Measurements from ENCODE around the gene RGS16.

The RGS16 gene

DNA sequence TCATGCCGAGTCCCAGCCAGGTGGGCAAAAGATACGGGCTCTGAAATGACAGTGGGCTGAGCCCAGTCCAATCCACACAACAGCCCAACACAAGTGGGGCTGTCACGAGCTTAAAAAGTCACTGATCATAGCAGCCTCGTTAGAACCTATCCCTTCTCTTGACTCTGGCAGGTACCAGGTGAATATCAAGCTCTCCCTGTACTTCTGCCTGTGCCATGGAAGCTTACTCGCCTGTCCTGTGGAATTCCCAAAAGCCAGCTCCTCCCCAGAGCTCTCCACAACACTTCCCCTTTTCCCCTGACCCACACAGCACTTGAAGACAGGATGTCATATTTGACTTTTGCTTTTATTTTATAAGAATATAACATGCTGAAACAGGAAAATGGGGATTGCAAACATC, 5.9 kb downstream of the RGS16 start:
- Histone ChIP-seq H3K4me1 (ENCODE audit: control insufficient read depth, insufficient read depth, low read length, poor library complexity, severe bottlenecking) (no peaks in the 10 kb centered on the region), H3K9me3 (ENCODE audit: control insufficient read depth, low read length) (no peaks in the 10 kb centered on the region), H3K4me3 (ENCODE audit: extremely low read depth, insufficient read depth, low read length, poor library complexity, severe bottlenecking) (no peak overlapping the region), H3K36me3 (ENCODE audit: control insufficient read depth, insufficient read depth, low read length) (peaks cover 3% of the 10 kb centered on the region), H3K27ac (ENCODE audit: low read depth, low read length, severe bottlenecking) (no peak overlapping the region)
- WGBS, 2 experiments (ENCODE audit: insufficient coverage in 2 of 2), result 92 to 93% methylated on average over 5 of the region's 5 CpGs

DNA sequence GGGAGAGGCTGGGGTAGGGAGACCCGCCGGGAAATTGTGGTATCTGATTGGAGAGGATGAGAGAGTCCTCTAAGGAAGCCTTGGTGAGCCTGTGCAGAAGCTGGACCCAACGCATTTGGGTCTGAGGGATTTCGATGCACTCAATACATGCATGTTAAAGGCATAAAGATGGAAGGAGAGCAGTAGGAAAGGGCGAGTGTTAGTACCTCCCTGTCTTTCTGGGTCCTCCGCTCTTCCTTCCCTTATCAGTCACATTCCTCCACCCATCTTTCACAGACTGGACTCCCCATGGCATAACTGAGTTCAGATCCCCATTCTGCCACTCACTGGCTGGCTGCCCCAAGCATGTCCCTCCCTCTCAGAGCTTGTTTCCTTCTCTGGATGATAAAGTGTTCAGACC, 7.3 kb downstream of the RGS16 start:
- H3K9me3 ChIP-seq (ENCODE audit: control insufficient read depth, low read length), result no peaks in the 10 kb centered on the region
- no peaks in the 10 kb centered on the region for H3K4me1 ChIP-seq (ENCODE audit: control insufficient read depth, insufficient read depth, low read length, poor library complexity, severe bottlenecking)
- H3K4me3 ChIP-seq (ENCODE audit: extremely low read depth, insufficient read depth, low read length, poor library complexity, severe bottlenecking), result no peak overlapping the region
- H3K27ac ChIP-seq (ENCODE audit: low read depth, low read length, severe bottlenecking), result no peak overlapping the region
- 94 to 100% methylated on average over 3 to 4 of the region's 6 CpGs for WGBS, 2 experiments (ENCODE audit: insufficient coverage in 2 of 2)
- peaks cover 3% of the 10 kb centered on the region for H3K36me3 ChIP-seq (ENCODE audit: control insufficient read depth, insufficient read depth, low read length)

DNA sequence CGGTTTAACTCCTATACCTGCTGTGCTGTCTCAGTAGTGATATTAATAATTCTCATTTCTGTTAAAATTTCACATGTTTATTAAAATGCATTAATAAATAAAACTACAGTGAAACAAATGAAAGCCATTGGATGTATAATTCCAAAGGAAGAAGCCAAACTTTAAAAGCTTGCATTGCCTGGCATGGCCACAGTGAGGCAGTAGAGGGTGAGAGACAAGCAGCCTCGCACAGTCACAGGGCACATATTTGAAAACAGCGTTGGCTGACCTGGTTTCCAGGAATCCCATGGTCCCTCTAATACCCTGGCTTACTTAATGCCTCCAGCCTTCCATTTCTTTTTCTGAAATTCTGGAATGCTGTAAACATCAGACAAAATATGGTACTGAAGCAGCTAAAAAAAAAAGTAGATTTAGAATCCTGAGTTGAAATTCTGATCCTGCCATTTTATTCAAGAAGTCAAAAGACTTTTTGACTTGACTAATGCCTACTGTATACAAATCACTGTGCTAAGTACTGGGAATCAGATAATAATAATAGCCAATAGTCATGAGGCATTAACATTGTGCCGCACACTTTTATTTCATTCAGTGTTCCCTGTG, 8.4 kb downstream of the RGS16 start:
- Histone ChIP-seq H3K9me3 (ENCODE audit: control insufficient read depth, low read length) (no peaks in the 10 kb centered on the region), H3K4me3 (ENCODE audit: extremely low read depth, insufficient read depth, low read length, poor library complexity, severe bottlenecking) (no peak overlapping the region), H3K4me1 (ENCODE audit: control insufficient read depth, insufficient read depth, low read length, poor library complexity, severe bottlenecking) (no peaks in the 10 kb centered on the region), H3K27ac (ENCODE audit: low read depth, low read length, severe bottlenecking) (no peak overlapping the region), H3K36me3 (ENCODE audit: control insufficient read depth, insufficient read depth, low read length) (peaks cover 3% of the 10 kb centered on the region)
- 39% methylated on average over 3 of the region's 4 CpGs for WGBS, 2 experiments (ENCODE audit: insufficient coverage in 2 of 2)

DNA sequence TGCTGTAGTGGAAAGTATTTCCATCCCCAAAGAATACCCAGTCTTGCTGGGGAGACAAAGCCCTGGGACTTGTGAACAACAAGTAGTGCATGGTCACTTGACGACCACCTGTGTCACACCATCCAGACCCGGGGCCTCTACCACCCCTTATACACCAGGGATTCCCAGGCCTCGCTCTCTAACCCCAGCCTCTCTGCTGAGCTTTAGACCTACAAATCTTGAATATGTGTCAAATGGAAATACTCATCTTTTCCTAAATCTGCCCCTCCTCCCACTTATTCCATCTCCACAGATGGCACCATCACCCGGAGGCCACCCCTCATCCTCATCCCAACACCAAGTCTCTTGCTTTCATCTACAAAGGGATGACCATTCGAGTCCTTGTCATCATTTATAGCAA, 14.3 kb downstream of the RGS16 start:
- Histone ChIP-seq H3K4me3 (ENCODE audit: extremely low read depth, insufficient read depth, low read length, poor library complexity, severe bottlenecking) (no peak overlapping the region), H3K27ac (ENCODE audit: low read depth, low read length, severe bottlenecking) (no peak overlapping the region), H3K4me1 (ENCODE audit: control insufficient read depth, insufficient read depth, low read length, poor library complexity, severe bottlenecking) (no peaks in the 10 kb centered on the region), H3K9me3 (ENCODE audit: control insufficient read depth, low read length) (no peaks in the 10 kb centered on the region), H3K36me3 (ENCODE audit: control insufficient read depth, insufficient read depth, low read length) (no peaks in the 10 kb centered on the region)
- WGBS, 2 experiments (ENCODE audit: insufficient coverage in 2 of 2), result 87 to 96% methylated on average over 3 to 4 of the region's 5 CpGs

DNA sequence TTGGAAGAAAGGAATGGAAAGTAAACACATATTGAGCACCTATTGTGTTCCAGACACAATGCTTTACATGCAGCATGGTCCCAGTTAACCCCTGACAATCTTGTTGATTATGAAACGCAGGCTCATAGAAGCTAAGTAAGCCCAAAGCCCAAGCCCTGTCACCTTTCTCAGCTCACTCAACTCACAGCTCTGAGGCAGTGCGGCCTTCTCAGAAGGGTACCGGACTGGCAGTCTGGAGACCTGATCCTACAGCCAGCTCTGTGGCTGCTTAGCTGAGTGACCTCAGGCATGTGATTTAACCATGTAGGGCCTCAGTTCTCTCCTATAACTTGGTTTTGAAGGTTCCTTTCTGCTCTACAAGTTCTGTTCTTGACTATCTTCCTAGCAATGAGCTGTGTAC, 14.7 kb downstream of the RGS16 start:
- Histone ChIP-seq H3K27ac (ENCODE audit: low read depth, low read length, severe bottlenecking) (no peak overlapping the region), H3K4me3 (ENCODE audit: extremely low read depth, insufficient read depth, low read length, poor library complexity, severe bottlenecking) (no peak overlapping the region), H3K36me3 (ENCODE audit: control insufficient read depth, insufficient read depth, low read length) (no peaks in the 10 kb centered on the region), H3K4me1 (ENCODE audit: control insufficient read depth, insufficient read depth, low read length, poor library complexity, severe bottlenecking) (no peaks in the 10 kb centered on the region), H3K9me3 (ENCODE audit: control insufficient read depth, low read length) (no peaks in the 10 kb centered on the region)
- 85 to 86% methylated on average over 3 of the region's 3 CpGs for WGBS, 2 experiments (ENCODE audit: insufficient coverage in 2 of 2)

DNA sequence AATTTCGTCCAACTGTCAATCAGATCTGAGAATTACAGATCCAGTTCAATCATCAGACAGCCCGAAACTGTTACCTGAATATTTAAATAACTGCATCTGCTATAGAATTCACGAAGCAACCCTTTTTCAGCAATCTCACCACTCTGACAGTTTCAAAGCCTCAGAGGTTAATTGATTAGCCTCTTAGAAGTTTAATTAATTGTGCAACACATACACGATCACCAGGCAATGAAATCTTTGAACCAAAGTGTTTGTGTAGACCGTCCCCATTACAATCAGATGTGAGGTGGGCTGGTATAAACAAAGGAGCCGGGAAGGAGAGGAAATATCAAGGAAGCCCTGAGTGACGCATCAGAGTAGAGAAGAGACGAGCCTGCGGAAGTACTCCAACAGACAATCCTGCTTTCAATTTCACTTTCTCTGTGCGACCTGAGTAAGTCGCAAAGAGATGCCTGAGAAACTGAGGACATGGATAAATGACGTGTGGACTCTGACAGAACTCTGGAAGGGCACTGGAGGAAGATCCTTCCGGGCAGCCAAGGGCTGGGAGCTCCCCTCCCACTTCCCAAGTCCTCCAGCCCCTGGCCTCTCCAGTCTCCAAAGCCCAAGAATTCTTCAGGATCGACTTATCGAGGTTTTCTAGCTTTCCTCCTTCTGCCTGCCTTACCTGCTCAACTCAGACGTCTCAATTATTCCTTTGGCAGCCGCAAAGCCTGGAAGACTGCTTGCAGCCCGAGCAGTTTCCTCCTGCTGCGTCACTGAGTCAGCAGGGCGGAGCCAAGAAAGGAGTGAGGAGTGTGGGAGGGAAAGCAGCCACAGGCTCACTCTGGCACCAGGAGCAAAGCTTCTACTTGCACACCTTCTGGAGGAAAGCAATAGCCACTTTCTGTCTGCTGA, 15.4 kb downstream of the RGS16 start, which contains the start of gene RNASEL:
Gene RNASEL, minus strand, starts transcription at position 757 of the 897 bp plus-strand sequence. CDS start 2,450 bp downstream, outside the sequence.
- no peaks in the 10 kb centered on the region for H3K36me3 ChIP-seq (ENCODE audit: control insufficient read depth, insufficient read depth, low read length)
- no peaks in the 10 kb centered on the region for H3K9me3 ChIP-seq (ENCODE audit: control insufficient read depth, low read length)
- H3K27ac ChIP-seq (ENCODE audit: low read depth, low read length, severe bottlenecking), result peak within 1 kb of the TSS; percentile 13
- no peaks in the 10 kb centered on the region for H3K4me1 ChIP-seq (ENCODE audit: control insufficient read depth, insufficient read depth, low read length, poor library complexity, severe bottlenecking)
- 42 to 45% methylated on average over 12 of the region's 20 CpGs for WGBS, 2 experiments (ENCODE audit: insufficient coverage in 2 of 2)
- peak within 1 kb of the TSS; percentile 32 for H3K4me3 ChIP-seq (ENCODE audit: extremely low read depth, insufficient read depth, low read length, poor library complexity, severe bottlenecking)

DNA sequence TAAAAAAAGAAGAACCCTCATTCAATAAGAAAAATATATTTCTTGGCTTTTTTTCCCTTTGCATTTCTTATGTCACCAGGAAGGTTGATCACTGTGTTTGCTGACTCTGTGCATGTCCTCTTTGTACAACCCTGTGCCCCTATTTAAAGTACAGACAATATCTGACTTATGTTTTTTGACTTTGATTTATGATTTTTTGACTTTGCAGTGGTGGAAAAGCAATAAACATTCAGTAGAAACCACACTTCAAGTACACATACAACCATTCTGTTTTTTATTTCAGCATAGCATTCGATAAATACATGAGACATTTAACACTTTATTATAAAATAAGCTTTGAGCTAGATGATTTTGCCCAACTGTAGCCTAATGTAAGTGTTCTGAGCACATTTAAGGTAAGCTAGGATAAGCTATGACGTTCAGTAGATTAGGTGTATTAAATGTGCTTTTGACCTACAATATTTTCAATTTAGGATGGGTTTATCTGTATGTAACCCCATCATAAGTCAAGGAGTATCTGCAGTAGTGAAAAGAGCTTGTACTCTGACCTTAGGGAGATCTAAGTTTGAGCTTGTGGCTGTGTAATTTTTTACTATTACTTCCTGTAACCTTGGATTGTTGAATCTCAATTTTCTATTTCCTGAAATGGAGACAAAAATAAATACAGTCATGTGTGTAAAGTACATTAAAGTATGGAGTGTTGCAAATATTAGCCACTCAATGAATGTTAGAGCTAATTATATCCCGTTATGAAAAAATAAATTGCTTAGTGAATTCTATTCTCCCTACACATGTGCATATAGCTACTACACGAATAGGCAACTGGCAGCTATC, 16.3 kb downstream of the RGS16 start:
- Histone ChIP-seq H3K36me3 (ENCODE audit: control insufficient read depth, insufficient read depth, low read length) (no peaks in the 10 kb centered on the region), H3K4me3 (ENCODE audit: extremely low read depth, insufficient read depth, low read length, poor library complexity, severe bottlenecking) (no peak overlapping the region), H3K27ac (ENCODE audit: low read depth, low read length, severe bottlenecking) (no peak overlapping the region), H3K4me1 (ENCODE audit: control insufficient read depth, insufficient read depth, low read length, poor library complexity, severe bottlenecking) (no peaks in the 10 kb centered on the region), H3K9me3 (ENCODE audit: control insufficient read depth, low read length) (no peaks in the 10 kb centered on the region)
- WGBS, 2 experiments (ENCODE audit: insufficient coverage in 2 of 2), result 86 to 88% methylated on average over 1 to 2 of the region's 4 CpGs

DNA sequence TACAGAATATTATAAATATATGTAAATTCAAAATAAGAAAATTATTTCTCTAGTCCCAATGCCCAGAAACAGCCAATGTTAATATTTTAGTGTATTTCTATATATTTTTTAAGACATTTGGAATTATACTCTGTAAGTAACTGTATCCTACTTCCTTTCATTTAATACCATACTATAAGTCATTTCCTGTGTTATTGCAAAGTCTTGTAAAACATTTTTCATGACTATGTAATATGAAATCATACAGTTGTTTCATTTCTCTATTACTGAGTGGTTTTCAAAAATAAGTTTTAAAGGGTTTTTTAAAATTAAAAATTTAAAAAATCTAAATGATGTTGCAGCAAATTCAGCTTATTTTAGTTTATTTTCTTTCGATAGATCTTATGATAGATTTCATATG, 17.1 kb downstream of the RGS16 start:
- WGBS, 2 experiments (ENCODE audit: insufficient coverage in 2 of 2), result no CpG with 5 or more reads among the region's 1 CpG
- Histone ChIP-seq H3K4me1 (ENCODE audit: control insufficient read depth, insufficient read depth, low read length, poor library complexity, severe bottlenecking) (no peaks in the 10 kb centered on the region), H3K36me3 (ENCODE audit: control insufficient read depth, insufficient read depth, low read length) (no peaks in the 10 kb centered on the region), H3K27ac (ENCODE audit: low read depth, low read length, severe bottlenecking) (no peak overlapping the region), H3K9me3 (ENCODE audit: control insufficient read depth, low read length) (no peaks in the 10 kb centered on the region), H3K4me3 (ENCODE audit: extremely low read depth, insufficient read depth, low read length, poor library complexity, severe bottlenecking) (no peak overlapping the region)

DNA sequence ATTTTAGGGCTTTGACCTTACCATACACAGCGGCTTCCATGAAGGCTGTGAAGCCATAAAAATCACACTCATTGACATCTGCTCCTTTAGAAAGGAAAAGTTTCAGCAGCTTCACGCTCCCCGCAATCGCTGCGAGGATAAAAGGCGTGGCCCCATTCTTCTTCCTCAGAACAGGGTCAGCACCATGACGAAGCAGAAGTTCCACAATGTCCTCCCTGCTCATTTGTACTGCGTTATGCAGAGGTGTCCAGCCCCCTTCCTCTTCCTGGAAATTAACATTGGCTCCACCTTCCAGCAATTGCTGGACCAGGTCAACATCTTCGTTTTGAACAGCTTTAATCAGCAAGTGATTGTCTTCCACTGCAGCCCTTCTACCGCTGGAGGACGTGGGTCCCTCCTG, 17.8 kb downstream of the RGS16 start:
- Histone ChIP-seq H3K36me3 (ENCODE audit: control insufficient read depth, insufficient read depth, low read length) (no peaks in the 10 kb centered on the region), H3K9me3 (ENCODE audit: control insufficient read depth, low read length) (no peaks in the 10 kb centered on the region), H3K4me1 (ENCODE audit: control insufficient read depth, insufficient read depth, low read length, poor library complexity, severe bottlenecking) (no peaks in the 10 kb centered on the region), H3K27ac (ENCODE audit: low read depth, low read length, severe bottlenecking) (no peak overlapping the region), H3K4me3 (ENCODE audit: extremely low read depth, insufficient read depth, low read length, poor library complexity, severe bottlenecking) (no peak overlapping the region)
- WGBS, 2 experiments (ENCODE audit: insufficient coverage in 2 of 2), result 93 to 95% methylated on average over 11 of the region's 11 CpGs

DNA sequence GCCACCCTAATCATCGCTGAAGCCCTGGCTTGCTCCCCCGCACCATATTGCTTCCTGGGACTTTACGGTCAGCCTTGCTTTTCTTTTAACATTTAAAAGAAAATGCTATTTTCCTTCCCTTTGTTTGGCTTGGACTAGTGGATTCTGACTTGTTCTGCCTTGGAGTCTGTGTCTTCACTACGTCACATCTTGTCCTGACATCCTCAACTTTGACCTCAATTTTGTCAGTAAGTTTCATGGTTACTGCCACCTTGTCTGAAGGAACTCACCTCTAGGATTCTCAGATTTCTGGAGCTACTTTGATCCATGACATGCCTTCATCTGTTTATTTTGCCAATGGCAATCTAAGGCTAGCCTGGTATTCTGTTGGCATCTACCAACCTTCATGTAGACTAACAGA, 19.4 kb downstream of the RGS16 start:
- WGBS, 2 experiments (ENCODE audit: insufficient coverage in 2 of 2), result 92 to 100% methylated on average over 3 to 4 of the region's 4 CpGs
- no peak overlapping the region for H3K27ac ChIP-seq (ENCODE audit: low read depth, low read length, severe bottlenecking)
- no peaks in the 10 kb centered on the region for H3K9me3 ChIP-seq (ENCODE audit: control insufficient read depth, low read length)
- no peaks in the 10 kb centered on the region for H3K4me1 ChIP-seq (ENCODE audit: control insufficient read depth, insufficient read depth, low read length, poor library complexity, severe bottlenecking)
- no peaks in the 10 kb centered on the region for H3K36me3 ChIP-seq (ENCODE audit: control insufficient read depth, insufficient read depth, low read length)
- H3K4me3 ChIP-seq (ENCODE audit: extremely low read depth, insufficient read depth, low read length, poor library complexity, severe bottlenecking), result no peak overlapping the region

All from mesodermal cell (in vitro differentiated cells).